Measurements from ENCODE around the gene PLA2G4B. TPM values are rescaled to one million over a fixed set of nuclear protein-coding genes. Genes with fewer than 3 reads are reported as not detected.

PLA2G4B gene
- total RNA-seq, 1 donor from 2014 or later, result 2.9 TPM

DNA sequence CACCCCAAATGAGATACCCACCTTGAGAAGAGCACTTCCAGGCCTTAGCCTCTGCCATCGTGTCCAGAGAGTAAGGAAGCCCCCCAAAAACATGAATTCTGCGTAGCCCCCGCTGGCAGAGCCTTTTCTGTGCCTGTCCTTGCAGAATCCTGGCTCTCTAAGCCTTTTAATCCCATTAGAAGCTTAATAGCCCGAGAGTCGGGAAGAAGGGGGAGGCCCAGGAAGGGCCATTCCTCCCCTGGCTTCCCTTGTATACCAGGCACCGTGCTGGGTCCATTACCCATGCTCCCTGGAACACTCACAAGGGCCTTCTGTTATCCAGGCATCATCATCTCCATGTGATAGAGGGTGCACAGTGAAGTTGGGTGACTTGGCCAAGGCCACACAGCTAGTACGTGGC lies 48.1 kb downstream of the PLA2G4B start:
- Mint-ChIP-seq H3K36me3 (ENCODE audit: low read depth, unreplicated experiment) (peaks cover 18% of the 10 kb centered on the region), H3K9me3 (ENCODE audit: unreplicated experiment) (no peaks in the 10 kb centered on the region), H3K4me3 (ENCODE audit: unreplicated experiment) (no peak overlapping the region), H3K27ac (ENCODE audit: unreplicated experiment) (no peak overlapping the region), H3K4me1 (ENCODE audit: unreplicated experiment) (peaks cover 9% of the 10 kb centered on the region), H3K27me3 (ENCODE audit: unreplicated experiment) (peaks cover 23% of the 10 kb centered on the region)
- DNase-seq (ENCODE audit: low spot score), result no peak
- TF ChIP-seq, protein P1, sequence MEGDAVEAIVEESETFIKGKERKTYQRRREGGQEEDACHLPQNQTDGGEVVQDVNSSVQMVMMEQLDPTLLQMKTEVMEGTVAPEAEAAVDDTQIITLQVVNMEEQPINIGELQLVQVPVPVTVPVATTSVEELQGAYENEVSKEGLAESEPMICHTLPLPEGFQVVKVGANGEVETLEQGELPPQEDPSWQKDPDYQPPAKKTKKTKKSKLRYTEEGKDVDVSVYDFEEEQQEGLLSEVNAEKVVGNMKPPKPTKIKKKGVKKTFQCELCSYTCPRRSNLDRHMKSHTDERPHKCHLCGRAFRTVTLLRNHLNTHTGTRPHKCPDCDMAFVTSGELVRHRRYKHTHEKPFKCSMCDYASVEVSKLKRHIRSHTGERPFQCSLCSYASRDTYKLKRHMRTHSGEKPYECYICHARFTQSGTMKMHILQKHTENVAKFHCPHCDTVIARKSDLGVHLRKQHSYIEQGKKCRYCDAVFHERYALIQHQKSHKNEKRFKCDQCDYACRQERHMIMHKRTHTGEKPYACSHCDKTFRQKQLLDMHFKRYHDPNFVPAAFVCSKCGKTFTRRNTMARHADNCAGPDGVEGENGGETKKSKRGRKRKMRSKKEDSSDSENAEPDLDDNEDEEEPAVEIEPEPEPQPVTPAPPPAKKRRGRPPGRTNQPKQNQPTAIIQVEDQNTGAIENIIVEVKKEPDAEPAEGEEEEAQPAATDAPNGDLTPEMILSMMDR (IDR thresholded peaks at IDR 0.05; ENCODE audit: unreplicated experiment), result no peak

DNA sequence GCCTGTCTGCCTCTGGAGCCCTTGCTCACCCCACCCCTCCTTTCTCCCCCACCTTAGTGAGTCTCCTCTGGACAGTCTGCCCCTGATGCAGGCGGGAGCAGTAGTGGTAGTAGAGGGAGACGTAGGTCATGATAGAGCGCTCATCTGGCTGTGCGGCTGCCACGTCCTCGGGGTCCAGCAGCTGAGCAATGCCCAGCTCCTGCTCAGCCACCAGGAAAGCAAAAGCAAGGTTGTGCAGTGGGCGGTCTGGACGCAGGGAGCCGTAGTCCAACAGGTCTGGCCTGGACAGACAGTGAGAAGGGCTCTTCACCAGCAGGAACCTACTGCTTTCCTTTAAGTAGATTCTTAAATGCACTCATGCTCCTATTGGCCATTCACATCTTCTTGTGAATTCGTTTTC lies 48.5 kb downstream of the PLA2G4B start:
- no peak overlapping the region for H3K4me3 Mint-ChIP-seq (ENCODE audit: unreplicated experiment)
- H3K27ac Mint-ChIP-seq (ENCODE audit: unreplicated experiment), result no peak overlapping the region
- H3K4me1 Mint-ChIP-seq (ENCODE audit: unreplicated experiment), result peaks cover 9% of the 10 kb centered on the region
- peaks cover 25% of the 10 kb centered on the region for H3K27me3 Mint-ChIP-seq (ENCODE audit: unreplicated experiment)
- no peak for DNase-seq (ENCODE audit: low spot score)
- TF ChIP-seq, protein P1 (IDR thresholded peaks at IDR 0.05; ENCODE audit: unreplicated experiment), result no peak
- peaks cover 18% of the 10 kb centered on the region for H3K36me3 Mint-ChIP-seq (ENCODE audit: low read depth, unreplicated experiment)
- H3K9me3 Mint-ChIP-seq (ENCODE audit: unreplicated experiment), result no peaks in the 10 kb centered on the region

DNA sequence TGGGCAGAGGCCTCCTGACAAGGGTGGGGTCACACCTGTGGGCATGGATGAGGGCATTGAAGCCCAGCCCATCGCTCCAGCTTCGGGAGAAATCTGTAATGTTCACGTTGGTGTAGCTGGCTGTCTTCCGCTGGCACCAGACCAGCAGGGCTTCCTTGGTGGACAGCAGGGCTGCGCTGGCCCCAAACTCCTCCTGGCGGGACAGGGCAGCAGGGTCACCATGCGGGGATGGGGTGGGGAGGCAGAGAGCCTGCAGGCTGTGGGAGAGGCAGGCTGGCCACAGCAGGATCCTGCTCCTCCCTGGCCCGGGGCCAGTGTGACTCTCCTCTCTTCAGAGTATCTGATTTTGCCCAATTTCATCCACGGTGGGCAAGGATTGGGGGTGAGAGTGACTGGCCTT lies 49.2 kb downstream of the PLA2G4B start:
- peaks cover 22% of the 10 kb centered on the region for H3K27me3 Mint-ChIP-seq (ENCODE audit: unreplicated experiment)
- no peaks in the 10 kb centered on the region for H3K9me3 Mint-ChIP-seq (ENCODE audit: unreplicated experiment)
- no peak overlapping the region for H3K27ac Mint-ChIP-seq (ENCODE audit: unreplicated experiment)
- no peak overlapping the region for H3K4me3 Mint-ChIP-seq (ENCODE audit: unreplicated experiment)
- peaks cover 18% of the 10 kb centered on the region for H3K36me3 Mint-ChIP-seq (ENCODE audit: low read depth, unreplicated experiment)
- TF ChIP-seq, protein P1 (IDR thresholded peaks at IDR 0.05; ENCODE audit: unreplicated experiment), result no peak
- no peak for DNase-seq (ENCODE audit: low spot score)
- H3K4me1 Mint-ChIP-seq (ENCODE audit: unreplicated experiment), result peaks cover 6% of the 10 kb centered on the region

DNA sequence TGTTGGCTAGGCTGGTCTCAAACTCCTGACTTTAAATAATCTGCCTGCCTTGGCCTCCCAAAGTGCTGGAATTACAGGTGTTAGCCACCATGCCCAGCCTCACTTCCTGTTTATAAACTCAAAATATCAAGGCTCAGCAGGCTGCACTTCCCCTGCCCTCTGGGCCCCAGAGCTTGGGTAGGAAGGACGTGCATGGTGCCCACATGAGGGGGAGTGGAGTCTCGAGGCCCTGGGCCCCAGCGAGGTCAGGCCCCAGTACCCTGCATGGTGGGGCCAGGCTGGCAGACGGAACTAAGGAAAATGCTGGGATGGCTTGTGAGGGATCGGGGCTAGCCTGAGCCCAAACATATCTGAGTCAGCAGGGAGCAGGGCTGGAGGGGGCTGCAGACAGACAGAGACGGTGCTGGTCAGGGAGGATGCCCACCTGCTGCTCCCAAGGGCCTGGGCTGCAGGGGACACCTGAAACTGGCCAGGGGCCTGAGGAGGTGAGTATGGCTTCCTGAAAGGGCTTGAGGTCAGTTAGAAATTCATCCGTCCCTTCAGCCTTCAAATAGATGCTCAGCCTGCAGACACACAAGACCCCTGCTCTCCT lies 50.1 kb downstream of the PLA2G4B start:
- H3K9me3 Mint-ChIP-seq (ENCODE audit: unreplicated experiment), result no peaks in the 10 kb centered on the region
- no peak overlapping the region for H3K4me3 Mint-ChIP-seq (ENCODE audit: unreplicated experiment)
- DNase-seq (ENCODE audit: low spot score), result no peak
- TF ChIP-seq, protein P1 (IDR thresholded peaks at IDR 0.05; ENCODE audit: unreplicated experiment), result no peak
- H3K36me3 Mint-ChIP-seq (ENCODE audit: low read depth, unreplicated experiment), result peaks cover 18% of the 10 kb centered on the region
- H3K4me1 Mint-ChIP-seq (ENCODE audit: unreplicated experiment), result peaks cover 6% of the 10 kb centered on the region
- H3K27me3 Mint-ChIP-seq (ENCODE audit: unreplicated experiment), result peaks cover 19% of the 10 kb centered on the region
- no peak overlapping the region for H3K27ac Mint-ChIP-seq (ENCODE audit: unreplicated experiment)

DNA sequence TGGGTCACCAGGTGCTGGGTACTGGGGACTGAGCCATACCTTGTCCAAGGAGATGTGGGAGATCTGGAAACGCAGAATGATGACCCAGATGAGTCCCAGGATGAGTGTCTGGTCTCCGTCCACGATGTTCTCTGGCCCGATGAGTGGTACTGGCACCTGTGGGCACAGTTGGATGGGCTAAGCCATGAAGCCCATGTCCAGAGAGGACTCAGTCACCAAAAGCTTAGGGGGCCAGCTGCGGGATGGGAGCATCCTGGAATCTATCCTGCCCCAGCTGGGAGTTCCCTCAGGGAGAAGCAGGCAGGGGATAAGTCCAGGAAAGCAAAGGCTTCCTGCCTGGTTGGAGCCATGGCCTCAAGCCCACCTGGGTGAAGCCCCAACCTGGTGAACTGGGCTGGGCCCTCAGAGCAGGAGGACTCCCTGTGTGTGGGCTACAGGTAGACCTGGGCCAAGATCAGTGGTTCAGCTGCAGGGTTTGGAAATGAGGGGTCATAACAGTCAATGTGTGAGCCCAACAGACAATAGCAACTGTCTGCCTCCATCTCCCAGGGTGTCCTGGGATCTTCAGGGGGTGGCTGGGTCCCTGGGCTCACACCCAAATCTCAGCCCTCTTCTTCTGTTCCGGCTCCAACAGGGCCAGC lies 51.5 kb downstream of the PLA2G4B start:
- Mint-ChIP-seq H3K4me3 (ENCODE audit: unreplicated experiment) (no peak overlapping the region), H3K9me3 (ENCODE audit: unreplicated experiment) (no peaks in the 10 kb centered on the region), H3K4me1 (ENCODE audit: unreplicated experiment) (peaks cover 6% of the 10 kb centered on the region)

More for the DNA sequence above, 51.5 kb downstream of the PLA2G4B start:
- Mint-ChIP-seq H3K27me3 (ENCODE audit: unreplicated experiment) (peaks cover 14% of the 10 kb centered on the region), H3K27ac (ENCODE audit: unreplicated experiment) (no peak overlapping the region), H3K36me3 (ENCODE audit: low read depth, unreplicated experiment) (peaks cover 11% of the 10 kb centered on the region)
- TF ChIP-seq, protein P1 (IDR thresholded peaks at IDR 0.05; ENCODE audit: unreplicated experiment), result no peak
- DNase-seq (ENCODE audit: low spot score), result no peak

Measured in endothelial cell (in vitro differentiated cells).